8988T (cell line): ENCODE measurements around the gene PMVK.
"Not testable (repeated sequence)": the region's sequence is repeated elsewhere in the genome, so short reads cannot be mapped to it uniquely, and the experiment has no call there.

Experiments used
- DNase-seq: peaks from one replicate; pipeline ENCODE4 v3.0.0; 2011

Gene PMVK

GRCh38 chr1:154936555-154937084 is at the start of gene PMVK:
PMVK (minus strand) TSS chr1:154936719; CDS start chr1:154936685, 34 bp downstream.
- DNase-seq: peak; percentile 89

- no peak for DNase-seq
Observed at GRCh38 chr1:154983776-154984466, 47.4 kb upstream of the PMVK start.

DNA sequence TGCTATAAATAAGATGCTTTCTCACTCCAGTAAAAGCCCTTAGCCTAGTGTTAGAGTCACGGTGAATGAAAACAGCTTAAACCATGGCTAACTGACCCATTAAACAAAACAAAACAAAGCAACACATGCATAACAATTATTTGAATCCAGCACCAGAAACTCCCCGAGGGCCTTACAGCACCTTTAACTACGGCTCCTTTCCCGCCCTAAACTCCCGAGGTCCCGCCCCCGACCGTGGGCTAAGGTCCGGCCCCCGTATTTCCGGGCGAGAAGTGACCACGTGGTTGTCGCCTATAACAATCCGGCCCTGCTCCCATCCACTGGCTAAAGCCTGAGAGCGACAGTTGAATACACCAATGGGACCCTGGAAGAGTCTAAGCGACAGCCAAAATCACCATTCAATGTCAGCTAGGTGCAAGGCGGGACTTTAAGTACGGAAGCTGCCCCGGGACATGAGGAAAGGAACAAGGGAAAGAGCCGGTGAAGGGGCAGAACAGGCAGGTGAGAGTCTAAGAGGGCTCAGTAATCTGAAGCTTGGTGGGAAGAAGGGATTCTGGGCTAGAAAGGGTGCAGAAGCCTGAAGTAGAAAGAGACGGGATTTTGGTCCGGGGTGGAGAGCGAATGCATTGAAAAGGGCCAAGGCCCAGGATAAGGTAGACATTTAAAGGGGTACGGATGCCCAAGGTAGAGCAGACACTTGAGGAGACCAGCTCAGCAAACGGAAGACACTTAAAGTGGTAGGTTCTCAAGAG is 46.6 kb upstream of the PMVK start, which contains the start of gene FLAD1:
Gene FLAD1 (plus strand): TSS at position 448 of the 752 bp plus-strand sequence. CDS start 351 bp downstream, outside the sequence.
- peak; percentile 87 for DNase-seq

DNA sequence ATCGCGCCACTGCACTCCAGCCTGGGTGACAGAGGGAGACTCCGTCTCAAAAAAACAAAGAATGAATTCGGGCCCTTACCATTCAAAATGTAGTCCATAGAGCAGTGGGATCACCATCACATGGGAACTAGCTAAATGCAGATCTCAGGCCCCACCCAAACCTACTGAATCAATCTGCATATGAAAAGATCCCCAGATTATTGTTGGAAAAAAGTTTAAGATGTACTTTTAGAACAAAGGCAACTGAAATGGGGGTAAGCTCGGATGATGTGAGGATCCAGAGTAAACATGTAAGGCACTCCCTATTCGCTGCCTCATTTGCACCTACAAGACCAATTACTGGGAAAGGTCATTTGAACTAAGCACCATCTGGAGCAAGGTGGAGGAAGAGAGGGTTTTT is 45.8 kb upstream of the PMVK start:
- no peak for DNase-seq

DNA sequence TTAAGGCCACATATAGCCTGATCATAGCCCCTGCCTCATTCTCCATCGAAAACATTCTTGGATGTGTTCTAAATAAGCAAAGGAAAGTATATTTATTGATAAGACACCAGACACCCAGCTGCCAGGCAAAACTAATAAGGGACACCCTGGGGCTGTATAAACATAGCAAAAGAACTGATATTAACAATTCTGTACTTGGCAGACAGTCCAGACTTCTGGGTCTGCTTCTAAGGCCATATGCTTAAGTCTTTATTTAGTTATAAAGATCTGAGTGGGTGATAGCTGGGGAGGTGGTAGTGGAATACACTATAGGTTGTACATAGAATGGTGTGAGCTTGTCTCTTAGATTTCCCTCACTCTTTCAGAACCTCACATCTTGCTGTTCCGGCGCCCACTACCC is 41.8 kb upstream of the PMVK start:
- no peak for DNase-seq

DNA sequence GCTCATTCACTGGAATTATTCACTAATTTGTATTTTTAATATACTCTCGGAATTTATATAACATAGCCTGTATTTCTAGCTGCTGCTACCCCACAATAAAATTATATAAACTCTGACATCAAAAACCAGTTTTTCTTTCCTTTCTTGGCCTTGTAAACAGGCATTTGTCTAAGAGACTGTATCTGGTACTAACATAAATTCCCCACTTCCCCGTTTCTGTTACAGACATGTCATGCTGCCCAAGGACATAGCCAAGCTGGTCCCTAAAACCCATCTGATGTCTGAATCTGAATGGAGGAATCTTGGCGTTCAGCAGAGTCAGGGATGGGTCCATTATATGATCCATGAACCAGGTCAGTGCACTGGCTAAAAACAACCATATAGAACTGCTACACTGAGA is 41.2 kb upstream of the PMVK start:
- DNase-seq: not testable (repeated sequence)

DNA sequence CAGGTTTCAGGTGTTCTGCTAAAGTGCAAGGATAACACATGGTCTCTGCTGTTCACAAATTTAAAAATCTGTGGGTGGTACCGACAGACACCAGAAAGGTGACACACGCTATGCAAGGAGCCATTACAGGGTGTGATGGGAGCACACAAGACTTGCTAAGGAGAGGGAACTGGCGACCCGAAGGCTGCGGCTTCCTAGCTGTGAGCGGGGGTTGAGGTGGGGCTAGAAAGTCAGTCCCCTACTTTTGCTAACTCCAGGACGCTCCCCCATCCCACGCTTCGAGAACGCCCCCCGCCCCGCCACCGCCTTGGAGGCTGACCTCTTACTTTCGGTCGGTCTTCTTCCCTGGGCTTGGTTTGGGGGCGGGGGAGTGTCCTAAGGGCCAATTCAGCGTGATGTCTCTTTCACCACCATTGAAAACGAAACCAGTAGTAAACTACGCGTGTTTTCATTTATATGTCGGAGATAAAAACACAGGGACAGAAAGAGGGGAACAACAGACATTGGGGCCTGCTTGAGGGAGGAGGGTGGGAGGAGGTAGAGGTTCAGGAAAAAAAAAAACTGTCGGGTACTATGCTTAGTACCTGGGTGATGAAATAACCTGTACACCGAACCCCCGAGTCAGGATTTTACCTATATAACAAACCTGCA is 39.0 kb upstream of the PMVK start:
- DNase-seq: no peak

GRCh38 chr1:154974808-154975408 is 38.4 kb upstream of the PMVK start:
- DNase-seq: peak; percentile 73

- DNase-seq: peak; percentile 78
Observed at GRCh38 chr1:154974102-154974807, 37.7 kb upstream of the PMVK start, which contains the start of gene CKS1B. CKS1B (plus strand) TSS chr1:154974681; CDS start chr1:154974746, 65 bp downstream.

GRCh38 chr1:154973344-154974101 is 37.0 kb upstream of the PMVK start:
- peak; percentile 53 for DNase-seq

DNA sequence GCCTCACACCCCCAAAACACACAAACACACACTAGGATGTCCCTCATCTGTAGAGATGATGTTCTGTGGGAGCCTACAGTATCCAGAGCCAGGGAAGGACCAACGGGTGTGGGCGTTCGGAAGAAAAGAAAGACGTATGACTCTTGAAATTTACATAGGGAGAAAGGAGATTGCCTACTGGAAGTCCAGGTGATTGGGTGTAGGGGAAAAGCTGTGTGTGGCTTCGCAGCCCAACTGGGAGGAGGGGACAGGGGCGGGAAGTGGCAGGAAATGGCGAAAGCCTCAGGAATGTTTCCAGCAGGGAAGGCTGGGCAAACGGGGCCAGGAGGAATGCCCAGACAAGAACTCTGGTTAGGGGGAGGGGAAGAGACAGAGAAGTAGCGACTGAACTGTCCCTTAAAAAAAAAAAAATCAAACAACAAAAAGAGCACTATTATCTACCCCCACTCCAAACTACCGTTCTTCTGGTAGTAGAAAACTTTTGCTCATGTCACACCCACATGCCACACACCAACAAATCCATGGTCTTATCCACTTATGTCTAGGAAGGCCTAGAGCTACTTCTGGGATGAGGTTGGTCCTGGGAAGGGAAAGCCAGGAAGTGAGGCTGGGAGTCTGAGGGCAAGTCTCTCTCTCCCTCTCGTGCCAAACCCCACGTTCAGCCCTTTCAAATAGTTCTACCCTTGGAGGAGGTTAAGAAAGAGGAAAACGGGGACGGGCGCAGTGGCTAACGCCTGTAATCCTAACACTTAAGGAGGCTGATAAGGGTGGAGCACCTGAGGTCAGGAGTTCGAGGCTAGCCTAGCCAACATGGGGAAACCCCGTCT is 36.2 kb upstream of the PMVK start:
- DNase-seq: peak; percentile 54

GRCh38 chr1:154972213-154972516 is 35.6 kb upstream of the PMVK start:
- DNase-seq: no peak

DNA sequence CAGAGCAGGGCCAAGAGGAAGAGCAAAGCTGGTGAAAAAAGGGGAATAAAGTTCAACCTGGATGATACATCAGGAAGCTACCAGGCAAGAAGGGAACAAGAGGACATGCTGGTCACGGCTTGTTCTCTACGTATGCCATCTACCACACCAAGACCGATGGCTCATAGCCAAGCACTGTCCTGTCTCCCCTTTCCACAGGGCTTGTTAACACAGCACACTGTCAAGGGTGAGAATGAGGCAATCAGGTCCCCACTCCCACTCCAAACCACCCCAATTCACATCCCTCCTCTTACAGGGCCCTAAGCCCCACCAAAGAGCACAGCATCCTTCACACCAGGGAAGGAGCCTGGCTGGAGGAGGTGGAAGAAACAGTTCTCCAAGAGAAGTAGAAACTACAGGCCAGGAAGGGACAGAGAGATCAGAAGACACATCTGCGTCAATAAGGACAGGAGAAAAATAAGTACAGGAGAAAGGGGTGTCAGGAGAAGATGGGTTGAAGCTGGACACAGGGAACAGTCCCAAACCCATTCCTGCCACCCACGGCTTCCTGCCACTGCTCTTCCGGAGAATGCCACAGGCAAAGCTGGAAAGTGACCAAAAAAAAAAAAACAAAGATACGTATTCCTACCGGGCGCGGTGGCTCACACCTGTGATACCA is 35.0 kb upstream of the PMVK start:
- DNase-seq: no peak

GRCh38 chr1:154970631-154971340 is 34.3 kb upstream of the PMVK start, which contains the start of gene SHC1:
SHC1 (minus strand) TSS chr1:154970747; CDS start chr1:154970526, 221 bp downstream.
- DNase-seq: peak; percentile 89

GRCh38 chr1:154969860-154970452 is 33.4 kb upstream of the PMVK start:
- no peak for DNase-seq

- DNase-seq: no peak
Observed at GRCh38 chr1:154969246-154969645, 32.7 kb upstream of the PMVK start.

GRCh38 chr1:154968731-154969130 is 32.2 kb upstream of the PMVK start:
- no peak for DNase-seq

GRCh38 chr1:154967331-154967950 is 30.9 kb upstream of the PMVK start:
- no peak for DNase-seq
